ENCODE measurements around the gene ELMO2.
A peak's percentile ranks its signal among the peaks of the same experiment; 100 is the strongest.

The ELMO2 gene

DNA sequence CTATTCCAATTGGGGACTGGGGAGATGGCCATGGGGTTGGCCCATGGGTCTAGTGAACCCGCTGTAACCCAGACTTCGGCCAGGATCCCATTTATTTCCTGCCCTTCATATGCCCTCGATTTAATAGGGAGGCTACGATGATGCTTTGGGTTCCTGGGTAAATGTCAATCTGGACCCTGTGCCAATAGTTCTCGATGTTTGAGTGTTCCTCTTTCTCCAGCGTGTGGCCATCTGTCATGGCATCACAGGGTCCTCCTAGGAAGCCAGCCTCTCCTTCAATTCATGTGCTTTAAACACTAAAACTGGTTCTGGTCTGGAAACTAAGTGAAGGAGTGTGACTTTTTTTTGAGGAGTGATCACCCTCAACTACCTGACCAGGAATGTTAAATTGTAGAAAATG is 28.7 kb upstream of the ELMO2 start:
- H3K27ac ChIP-seq = no peak overlapping the region
- CTCF ChIA-PET = interaction anchor here (0.5 kb wide), 1 partner anchor 407 kb away, joined by 3 read pairs; no protein-coding TSS in a partner anchor
- POLR2A ChIA-PET (ENCODE audit: low non-redundant PET) = no interaction called here
- DNase-seq (ENCODE audit: low spot score) = no peak
- TF ChIP-seq, protein P1, sequence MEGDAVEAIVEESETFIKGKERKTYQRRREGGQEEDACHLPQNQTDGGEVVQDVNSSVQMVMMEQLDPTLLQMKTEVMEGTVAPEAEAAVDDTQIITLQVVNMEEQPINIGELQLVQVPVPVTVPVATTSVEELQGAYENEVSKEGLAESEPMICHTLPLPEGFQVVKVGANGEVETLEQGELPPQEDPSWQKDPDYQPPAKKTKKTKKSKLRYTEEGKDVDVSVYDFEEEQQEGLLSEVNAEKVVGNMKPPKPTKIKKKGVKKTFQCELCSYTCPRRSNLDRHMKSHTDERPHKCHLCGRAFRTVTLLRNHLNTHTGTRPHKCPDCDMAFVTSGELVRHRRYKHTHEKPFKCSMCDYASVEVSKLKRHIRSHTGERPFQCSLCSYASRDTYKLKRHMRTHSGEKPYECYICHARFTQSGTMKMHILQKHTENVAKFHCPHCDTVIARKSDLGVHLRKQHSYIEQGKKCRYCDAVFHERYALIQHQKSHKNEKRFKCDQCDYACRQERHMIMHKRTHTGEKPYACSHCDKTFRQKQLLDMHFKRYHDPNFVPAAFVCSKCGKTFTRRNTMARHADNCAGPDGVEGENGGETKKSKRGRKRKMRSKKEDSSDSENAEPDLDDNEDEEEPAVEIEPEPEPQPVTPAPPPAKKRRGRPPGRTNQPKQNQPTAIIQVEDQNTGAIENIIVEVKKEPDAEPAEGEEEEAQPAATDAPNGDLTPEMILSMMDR (conservative IDR thresholded peaks at IDR 0.05; ENCODE audit: low read depth) = no peak

DNA sequence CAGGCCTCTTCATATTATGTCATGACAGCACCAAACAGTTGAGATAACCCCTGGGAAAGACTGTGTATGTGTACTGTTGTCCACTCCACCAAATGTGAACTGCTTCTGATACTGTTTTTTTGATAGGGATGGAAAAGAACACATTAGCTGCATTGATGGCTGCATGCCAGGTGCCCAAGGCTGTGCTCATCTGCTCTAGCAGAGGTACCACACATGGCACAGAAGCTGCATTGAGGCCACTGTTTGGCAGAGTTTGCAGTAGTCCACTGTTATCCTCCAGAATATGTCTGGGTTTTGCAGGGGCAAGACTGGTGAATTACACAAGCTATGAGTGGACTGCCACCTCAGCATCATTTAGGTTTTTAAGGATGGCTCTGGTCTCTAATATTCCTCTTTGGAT is 28.2 kb upstream of the ELMO2 start:
- TF ChIP-seq, protein P1 (conservative IDR thresholded peaks at IDR 0.05; ENCODE audit: low read depth) = no peak
- no peak for DNase-seq (ENCODE audit: low spot score)
- H3K27ac ChIP-seq = no peak overlapping the region
- ChIA-PET POLR2A (ENCODE audit: low non-redundant PET) (no interaction called here), CTCF (interaction anchor here (0.5 kb wide), 1 partner anchor 407 kb away, joined by 3 read pairs; no protein-coding TSS in a partner anchor)

DNA sequence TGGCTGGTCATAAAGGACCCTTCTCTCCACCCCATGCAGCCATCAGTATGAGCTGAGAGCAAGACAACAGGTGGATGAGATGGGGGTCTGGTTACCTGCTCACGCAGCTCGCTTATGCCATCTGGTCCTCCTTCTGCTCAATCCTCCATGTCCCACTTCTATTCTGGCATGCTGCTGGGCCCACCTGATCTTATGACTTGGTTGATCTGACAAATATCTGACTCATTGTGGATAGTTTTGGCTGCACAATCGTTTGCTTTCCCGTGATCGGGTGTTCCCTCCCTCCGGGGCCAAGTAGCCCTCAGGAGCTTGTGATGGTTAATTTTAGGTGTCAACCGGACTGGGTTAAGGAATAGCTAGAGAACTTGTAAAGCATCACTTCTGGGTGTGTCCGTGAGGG is 26.6 kb upstream of the ELMO2 start:
- POLR2A ChIA-PET (ENCODE audit: low non-redundant PET) = no interaction called here

DNA sequence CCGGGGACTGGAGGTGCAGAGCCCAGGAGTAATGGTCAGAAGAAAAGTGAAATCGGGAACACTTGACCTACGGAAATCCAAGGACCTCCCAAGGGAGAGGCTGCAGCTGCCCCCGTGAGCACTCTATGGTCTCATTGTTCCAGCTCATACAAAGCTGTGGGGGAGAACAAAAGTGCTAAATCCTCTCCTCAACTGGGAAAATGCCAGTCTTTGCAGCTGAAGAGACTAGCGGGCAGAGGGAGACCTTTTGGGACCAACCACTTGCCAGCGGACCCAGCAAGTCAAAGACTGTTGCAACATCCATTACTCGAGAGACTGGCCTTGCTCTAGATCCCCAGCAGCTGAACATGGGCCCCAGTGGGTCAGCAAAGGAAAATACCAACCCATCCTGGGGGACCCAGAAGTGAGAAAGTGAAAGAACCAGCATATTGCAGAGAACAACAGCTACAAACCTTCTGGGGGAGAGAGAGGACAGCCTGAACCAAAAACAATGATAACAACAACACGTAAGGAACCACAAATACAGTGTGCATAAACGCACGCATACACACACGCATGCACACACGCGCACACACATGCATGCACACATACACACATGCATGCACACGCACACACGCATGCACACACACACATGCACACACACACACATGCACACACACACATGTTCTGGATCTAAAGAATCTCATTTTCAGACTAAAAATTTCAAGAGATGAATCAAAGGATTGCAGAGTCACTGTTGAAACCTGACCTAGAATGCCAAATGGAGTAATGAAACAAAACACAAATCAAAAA is 24.7 kb upstream of the ELMO2 start:
- POLR2A ChIA-PET (ENCODE audit: low non-redundant PET) = no interaction called here
- TF ChIP-seq, protein P1 (conservative IDR thresholded peaks at IDR 0.05; ENCODE audit: low read depth) = no peak
- CTCF ChIA-PET = interaction anchor here (0.7 kb wide), 1 partner anchor 257 kb away, joined by 3 read pairs; no protein-coding TSS in a partner anchor
- DNase-seq (ENCODE audit: low spot score) = no peak
- H3K27ac ChIP-seq = no peak overlapping the region

More for the DNA sequence above, 26.6 kb upstream of the ELMO2 start:
- TF ChIP-seq, protein P1 (conservative IDR thresholded peaks at IDR 0.05; ENCODE audit: low read depth) = no peak
- CTCF ChIA-PET = interaction anchor here (0.8 kb wide), 1 partner anchor 117 kb away, joined by 4 read pairs; the partner anchor contains the start of gene OCSTAMP
- no peak overlapping the region for H3K27ac ChIP-seq
- DNase-seq (ENCODE audit: low spot score) = no peak

DNA sequence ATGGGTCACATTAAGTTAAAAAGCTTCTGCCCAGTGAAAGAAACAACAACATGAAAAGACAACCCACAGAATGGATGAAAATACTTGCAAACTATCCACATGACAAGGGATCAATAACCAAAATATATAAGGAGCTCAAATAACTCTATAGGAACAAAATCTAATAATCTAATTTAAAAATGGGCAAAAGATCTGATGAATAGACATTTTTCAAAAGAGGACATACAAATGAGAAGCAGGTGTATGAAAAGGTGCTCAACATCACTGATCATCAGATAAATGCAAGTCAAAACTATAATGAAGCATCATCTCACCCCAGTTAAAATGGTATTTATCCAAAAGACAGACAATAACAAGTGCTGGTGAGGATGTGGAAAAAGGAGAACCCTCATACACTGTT is 21.0 kb upstream of the ELMO2 start:
- POLR2A ChIA-PET (ENCODE audit: low non-redundant PET) = no interaction called here
- no peak for DNase-seq (ENCODE audit: low spot score)
- H3K27ac ChIP-seq = no peak overlapping the region
- TF ChIP-seq, protein P1 (conservative IDR thresholded peaks at IDR 0.05; ENCODE audit: low read depth) = no peak
- CTCF ChIA-PET = interaction anchor here (1.1 kb wide), 2 partner anchors 11 to 78 kb away, joined by 3 read pairs; no protein-coding TSS in a partner anchor

DNA sequence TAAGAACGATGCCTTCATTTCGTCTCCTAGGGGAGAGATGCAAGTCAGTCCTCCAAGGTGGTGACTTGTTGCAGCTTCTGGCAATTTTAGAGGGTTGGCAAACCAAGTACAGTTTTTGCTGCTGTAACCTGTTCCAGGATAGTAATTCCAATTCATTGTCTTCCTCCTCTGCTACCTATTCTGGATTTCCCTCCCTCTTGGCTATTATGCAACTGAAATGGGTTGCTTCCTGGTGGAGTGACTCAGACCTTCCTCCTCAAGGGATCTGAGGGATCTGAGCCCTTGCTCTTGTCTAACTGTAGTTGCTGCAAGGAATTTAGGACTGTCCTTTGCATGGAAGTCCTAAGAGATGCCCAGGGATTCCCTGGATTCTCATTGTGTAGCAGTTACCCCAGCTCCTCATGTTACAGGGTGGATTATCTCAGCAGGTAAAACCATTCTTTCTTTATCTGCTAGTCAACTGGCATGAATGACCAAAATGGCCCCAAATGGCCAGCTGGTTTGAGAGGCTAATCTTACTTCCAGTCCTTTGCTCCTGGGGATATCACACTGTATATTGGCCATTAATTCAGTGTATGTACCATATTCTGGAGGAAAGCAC is 17.6 kb upstream of the ELMO2 start:
- ChIA-PET POLR2A (ENCODE audit: low non-redundant PET) (no interaction called here), CTCF (interaction anchor here (1.5 kb wide), 1 partner anchor 14 kb away, joined by 5 read pairs; no protein-coding TSS in a partner anchor)
- DNase-seq (ENCODE audit: low spot score) = peak; percentile 74
- TF ChIP-seq, protein P1 (conservative IDR thresholded peaks at IDR 0.05; ENCODE audit: low read depth) = no peak
- no peak overlapping the region for H3K27ac ChIP-seq

All from RWPE1 (cell line).